ENCODE measurements around the gene HOXB2.

The HOXB2 gene

GRCh38 chr17:48545022-48545375 lies at the start of gene HOXB2:
HOXB2 (minus strand) TSS chr17:48545109; CDS start chr17:48544911, 198 bp downstream.
- in situ Hi-C loops (cut with HindIII; ENCODE audit: low sequenced_read_pairs), result no loop called here

GRCh38 chr17:48593840-48594537 lies 49.1 kb upstream of the HOXB2 start:
- in situ Hi-C loops (cut with HindIII; ENCODE audit: low sequenced_read_pairs), result no loop called here

- in situ Hi-C loops (cut with HindIII; ENCODE audit: low sequenced_read_pairs), result no loop called here
Measured at GRCh38 chr17:48593126-48593829, 48.4 kb upstream of the HOXB2 start, which contains the start of gene HOXB5. HOXB5 (minus strand) TSS chr17:48593779; CDS start chr17:48593682, 97 bp downstream.

GRCh38 chr17:48592577-48592976 lies 47.7 kb upstream of the HOXB2 start:
- in situ Hi-C loops (cut with HindIII; ENCODE audit: low sequenced_read_pairs), result no loop called here

GRCh38 chr17:48592057-48592514 lies 47.2 kb upstream of the HOXB2 start:
- in situ Hi-C loops (cut with HindIII; ENCODE audit: low sequenced_read_pairs), result no loop called here

GRCh38 chr17:48591255-48592056 lies 46.5 kb upstream of the HOXB2 start:
- in situ Hi-C loops (cut with HindIII; ENCODE audit: low sequenced_read_pairs), result no loop called here

- in situ Hi-C loops (cut with HindIII; ENCODE audit: low sequenced_read_pairs), result no loop called here
Measured at GRCh38 chr17:48590607-48591161, 45.8 kb upstream of the HOXB2 start.

- in situ Hi-C loops (cut with HindIII; ENCODE audit: low sequenced_read_pairs), result no loop called here
Measured at GRCh38 chr17:48589831-48590606, 45.1 kb upstream of the HOXB2 start, which contains the start of gene HOXB3. HOXB3 (minus strand) TSS chr17:48590241; CDS start chr17:48552474, 37,767 bp downstream.

- in situ Hi-C loops (cut with HindIII; ENCODE audit: low sequenced_read_pairs), result no loop called here
Measured at GRCh38 chr17:48589060-48589830, 44.3 kb upstream of the HOXB2 start.

- in situ Hi-C loops (cut with HindIII; ENCODE audit: low sequenced_read_pairs), result no loop called here
Measured at GRCh38 chr17:48588528-48588927, 43.6 kb upstream of the HOXB2 start.

GRCh38 chr17:48588074-48588415 lies 43.1 kb upstream of the HOXB2 start:
- in situ Hi-C loops (cut with HindIII; ENCODE audit: low sequenced_read_pairs), result no loop called here

GRCh38 chr17:48587276-48588073 lies 42.6 kb upstream of the HOXB2 start:
- in situ Hi-C loops (cut with HindIII; ENCODE audit: low sequenced_read_pairs), result no loop called here

GRCh38 chr17:48586355-48587258 lies 41.7 kb upstream of the HOXB2 start:
- in situ Hi-C loops (cut with HindIII; ENCODE audit: low sequenced_read_pairs), result no loop called here

GRCh38 chr17:48584223-48584741 lies 39.4 kb upstream of the HOXB2 start:
- in situ Hi-C loops (cut with HindIII; ENCODE audit: low sequenced_read_pairs), result no loop called here

- in situ Hi-C loops (cut with HindIII; ENCODE audit: low sequenced_read_pairs), result no loop called here
Measured at GRCh38 chr17:48583708-48584222, 38.9 kb upstream of the HOXB2 start.

- in situ Hi-C loops (cut with HindIII; ENCODE audit: low sequenced_read_pairs), result no loop called here
Measured at GRCh38 chr17:48582750-48583069, 37.8 kb upstream of the HOXB2 start.

- in situ Hi-C loops (cut with HindIII; ENCODE audit: low sequenced_read_pairs), result no loop called here
Measured at GRCh38 chr17:48579760-48580554, 35.0 kb upstream of the HOXB2 start.

Measured in DLD1 (cell line).